GM18520 (cell line): ENCODE data around the gene BOLA2.
"Not testable (repeated sequence)": the region's sequence is repeated elsewhere in the genome, so short reads cannot be mapped to it uniquely, and the experiment has no call there.

Experiments used
- ATAC-seq: cut with Tn5 transposase; IDR thresholded peaks from one replicate; pipeline ENCODE4 v1.9.1; 2021; ENCODE audit not compliant: unreplicated experiment

Gene BOLA2

DNA sequence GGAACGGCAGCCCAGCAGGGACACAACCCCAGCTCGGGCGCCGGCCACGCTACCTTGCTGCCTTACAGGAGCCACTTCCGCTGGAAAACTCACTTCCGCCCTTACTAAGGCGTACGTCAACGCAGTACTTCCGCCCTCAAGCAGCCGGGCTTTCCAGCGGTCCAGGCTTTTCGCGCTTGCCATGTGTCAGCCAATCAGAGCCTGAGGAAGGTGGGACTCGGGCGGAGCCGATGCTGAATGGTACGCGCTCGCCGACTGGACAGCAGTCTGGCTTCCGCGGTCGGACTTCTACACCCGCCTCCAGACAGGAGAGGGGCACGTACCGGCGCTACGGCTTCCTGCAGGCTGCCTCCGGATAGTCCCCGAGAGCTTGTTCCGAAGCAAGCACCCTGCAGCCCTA, at the start of gene BOLA2, which contains the start of gene SLX1B:
Gene BOLA2, minus strand, starts transcription at position 83 of the 400 bp plus-strand sequence. CDS start 98 bp downstream, outside the sequence.
Gene SLX1B, plus strand, starts transcription at position 265 of the 400 bp plus-strand sequence.
- ATAC-seq: peak; percentile 88

- ATAC-seq: not testable (repeated sequence)
Observed at GRCh38 chr16:29482276-29482675, 28.1 kb upstream of the BOLA2 start.

DNA sequence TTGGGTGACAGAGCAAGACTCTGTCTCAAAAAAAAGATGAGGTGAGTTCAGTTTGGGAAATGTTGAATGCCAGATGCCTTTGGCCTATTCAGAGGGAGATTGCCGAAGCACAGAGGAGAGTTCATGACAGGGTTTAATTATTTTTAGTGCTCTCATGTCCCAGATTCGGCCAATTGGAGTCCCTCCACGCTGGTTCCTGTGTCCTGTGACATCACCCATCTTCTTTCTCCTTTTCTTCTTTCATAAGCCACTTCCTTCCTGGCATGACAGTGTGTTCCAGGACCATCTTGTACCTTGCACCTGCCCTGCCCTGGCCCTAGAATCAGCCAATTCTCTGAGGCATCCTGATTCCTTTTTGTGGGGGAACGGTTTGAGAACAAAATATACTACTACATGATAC, 17.9 kb upstream of the BOLA2 start:
- not testable (repeated sequence) for ATAC-seq

DNA sequence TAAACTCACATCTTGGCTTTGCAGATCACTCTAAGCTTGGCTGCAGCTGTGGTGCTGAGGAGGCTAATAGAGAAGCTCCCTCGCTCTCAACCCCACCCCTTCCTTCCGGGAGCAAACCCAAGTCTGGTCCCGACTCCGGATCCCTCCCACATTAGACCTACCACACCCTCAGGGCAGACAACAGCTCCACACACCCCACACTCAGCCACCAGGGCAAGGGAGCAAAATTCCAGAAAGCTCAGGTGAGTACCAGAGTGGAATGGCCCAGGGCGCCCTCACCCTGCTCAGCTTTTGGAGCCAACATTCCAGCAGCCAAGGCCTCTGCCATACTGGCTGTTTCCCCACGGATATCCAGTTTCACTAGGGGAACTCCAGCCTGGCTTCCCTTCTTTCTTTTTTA, 15.5 kb upstream of the BOLA2 start:
- ATAC-seq: not testable (repeated sequence)

GRCh38 chr16:29467654-29468366, 13.7 kb upstream of the BOLA2 start:
- ATAC-seq: not testable (repeated sequence)

- ATAC-seq: not testable (repeated sequence)
Observed at GRCh38 chr16:29466904-29467303, 12.8 kb upstream of the BOLA2 start.

DNA sequence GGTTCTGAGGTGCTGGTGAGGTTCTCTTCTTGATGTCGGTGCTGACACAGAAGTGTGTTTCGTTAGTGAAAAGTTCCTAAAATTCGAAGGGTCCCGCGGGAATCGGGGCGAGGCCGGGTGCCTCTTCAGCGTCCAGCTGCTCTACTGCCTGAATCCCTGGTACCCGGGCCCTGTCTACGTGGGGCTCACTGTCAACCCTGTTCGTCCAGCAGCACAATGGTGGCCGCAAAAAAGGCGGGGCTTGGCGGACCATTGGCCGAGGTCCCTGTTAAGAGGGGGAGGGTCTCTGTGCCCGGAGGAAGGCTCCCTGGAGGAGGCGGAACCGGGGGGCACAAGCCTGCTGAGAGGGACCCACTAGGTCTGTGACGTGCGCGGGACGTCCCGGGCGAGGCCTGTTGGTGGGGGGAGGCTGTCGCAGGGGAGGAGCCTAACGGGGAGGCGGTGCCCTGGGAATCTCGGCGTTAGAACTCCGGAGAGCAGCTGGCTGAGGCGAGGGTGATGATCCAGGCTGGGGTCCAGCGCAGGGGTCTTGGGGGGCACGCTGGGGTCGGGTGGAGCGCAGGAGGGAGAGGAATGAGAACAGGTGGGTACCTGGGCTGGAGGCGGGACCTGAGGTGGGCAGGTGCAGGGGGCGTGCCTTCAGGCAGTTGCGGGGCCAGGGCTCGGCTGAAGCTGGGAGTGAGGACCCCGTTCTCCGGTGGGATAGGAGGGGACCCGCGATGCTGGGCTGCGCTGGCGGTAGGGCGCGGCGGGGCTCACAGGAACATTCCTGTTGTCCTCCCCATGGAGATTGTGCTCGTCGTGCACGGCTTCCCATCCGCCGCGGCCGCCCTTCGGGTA, 12.1 kb upstream of the BOLA2 start:
- ATAC-seq: not testable (repeated sequence)

DNA sequence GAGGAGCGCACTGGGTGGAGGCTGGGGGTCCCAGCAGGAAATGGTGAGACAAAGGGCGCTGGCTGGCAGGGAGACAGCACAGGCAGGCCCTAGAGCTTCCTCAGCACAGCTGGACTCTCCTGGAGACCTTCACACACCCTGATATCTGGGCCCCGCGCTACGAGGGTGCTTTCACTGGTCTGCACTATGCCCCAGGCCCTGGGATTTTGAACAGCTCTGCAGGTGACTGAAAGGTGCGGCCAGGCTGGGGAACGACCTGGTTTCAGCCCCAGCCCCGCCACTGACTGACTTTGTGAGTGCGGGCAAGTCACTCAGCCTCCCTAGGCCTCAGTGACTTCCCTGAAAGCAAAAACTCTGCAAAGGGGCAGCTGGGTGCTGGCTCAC, 6.5 kb upstream of the BOLA2 start:
- ATAC-seq: not testable (repeated sequence)

- ATAC-seq: not testable (repeated sequence)
Observed at GRCh38 chr16:29459706-29460646, 5.8 kb upstream of the BOLA2 start, which contains the start of gene SULT1A4. TSS of gene SULT1A4 (plus strand) at chr16:29459913. CDS start at chr16:29461386, 1,473 bp downstream.

DNA sequence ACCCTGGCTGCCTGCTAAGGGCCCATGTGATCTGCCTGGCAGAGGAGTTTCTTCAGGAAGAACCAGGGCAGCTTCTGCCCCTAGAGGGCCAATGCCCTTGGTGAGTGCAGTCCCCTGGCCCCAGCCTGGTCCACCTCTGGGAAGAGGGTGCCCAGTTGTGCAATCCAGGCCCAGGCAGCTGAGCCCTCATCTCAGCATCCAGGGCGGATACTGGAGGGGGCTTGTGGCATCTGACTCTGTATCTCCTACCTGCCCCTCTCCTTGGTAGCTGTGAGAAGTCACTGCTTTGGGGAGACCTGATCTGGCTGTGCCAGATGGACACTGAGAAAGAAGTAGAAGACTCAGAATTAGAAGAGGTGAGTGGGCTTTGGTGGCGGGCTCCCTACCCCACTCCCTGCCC, 3.5 kb upstream of the BOLA2 start:
- not testable (repeated sequence) for ATAC-seq

DNA sequence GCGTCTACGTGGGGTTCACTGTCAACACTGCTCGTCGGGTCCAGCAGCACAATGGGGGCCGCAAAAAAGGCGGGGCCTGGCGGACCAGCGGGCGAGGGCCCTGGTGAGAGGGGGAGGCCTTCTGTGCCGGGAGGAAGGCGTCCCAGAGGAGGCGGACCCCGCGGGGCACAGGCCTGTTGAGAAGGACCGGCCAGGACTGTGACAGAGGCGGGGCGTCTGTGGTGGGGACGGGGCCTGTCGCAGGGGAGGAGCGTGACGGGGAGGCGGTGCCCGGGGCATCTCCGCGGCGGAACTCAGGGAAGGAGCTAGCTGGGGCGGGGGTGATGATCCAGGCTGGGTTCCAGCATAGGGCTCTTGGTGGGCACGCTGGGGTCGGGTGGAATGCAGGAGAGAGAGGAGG, 677 bp upstream of the BOLA2 start:
- peak; percentile 34 for ATAC-seq

- not testable (repeated sequence) for ATAC-seq
Observed at GRCh38 chr16:29453754-29454153, 397 bp downstream of the BOLA2 start.

- not testable (repeated sequence) for ATAC-seq
Observed at GRCh38 chr16:29425390-29425789, 28.8 kb downstream of the BOLA2 start.

GRCh38 chr16:29423587-29423986, 30.6 kb downstream of the BOLA2 start:
- ATAC-seq: not testable (repeated sequence)

DNA sequence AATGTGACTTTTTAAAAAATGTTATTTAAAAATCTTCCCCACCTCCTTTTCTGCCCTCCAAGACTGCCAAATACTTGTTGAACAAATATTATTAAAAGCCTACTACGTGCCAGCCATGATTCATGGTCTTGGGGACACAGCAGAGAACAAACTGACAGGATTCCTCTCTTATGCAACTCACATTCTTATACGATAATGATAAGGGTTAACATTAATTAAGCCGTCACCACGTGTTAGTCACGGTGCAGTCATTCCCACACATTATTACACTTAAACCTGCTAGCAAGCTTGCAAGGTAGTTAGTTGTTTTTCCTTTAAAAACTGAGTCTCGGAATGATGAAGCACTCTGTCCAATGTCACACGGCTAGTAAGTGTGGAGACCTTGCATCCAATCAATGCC, 48.9 kb downstream of the BOLA2 start:
- not testable (repeated sequence) for ATAC-seq
